ENCODE data around the gene USP20.

USP20 gene

DNA sequence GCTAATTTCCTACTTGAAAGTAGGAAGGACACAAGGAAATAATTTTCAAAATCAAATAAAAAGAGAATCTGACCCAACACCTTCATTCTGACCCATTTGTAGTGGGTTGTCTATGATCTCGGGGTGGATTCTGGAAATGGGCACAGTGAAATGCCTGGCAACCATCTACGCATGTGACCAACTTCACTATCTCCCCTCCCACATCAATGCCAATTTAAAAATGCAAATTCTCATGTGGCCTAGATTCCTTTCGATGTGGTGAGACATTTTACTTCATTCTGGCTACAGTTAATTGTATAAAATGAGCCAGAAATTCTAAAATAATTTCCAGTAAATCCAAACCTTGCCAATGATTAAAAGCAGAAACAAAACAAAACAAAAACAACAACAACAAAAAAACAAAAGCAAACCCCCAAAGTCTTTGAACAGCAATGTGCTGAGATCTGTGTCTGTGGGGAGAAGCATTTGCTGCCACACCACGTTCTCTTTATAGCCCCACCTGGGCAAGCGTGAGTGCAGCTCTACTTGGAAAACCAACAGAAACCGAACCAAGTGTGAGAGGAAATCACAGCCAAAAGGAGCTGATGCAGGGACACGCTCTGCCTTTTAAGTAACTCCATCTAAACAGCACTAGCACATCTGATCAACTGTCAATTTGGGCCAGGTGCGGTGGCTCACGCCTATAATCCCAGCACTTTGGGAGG, 59.0 kb downstream of the USP20 start:
- DNase-seq: peak; percentile 31

DNA sequence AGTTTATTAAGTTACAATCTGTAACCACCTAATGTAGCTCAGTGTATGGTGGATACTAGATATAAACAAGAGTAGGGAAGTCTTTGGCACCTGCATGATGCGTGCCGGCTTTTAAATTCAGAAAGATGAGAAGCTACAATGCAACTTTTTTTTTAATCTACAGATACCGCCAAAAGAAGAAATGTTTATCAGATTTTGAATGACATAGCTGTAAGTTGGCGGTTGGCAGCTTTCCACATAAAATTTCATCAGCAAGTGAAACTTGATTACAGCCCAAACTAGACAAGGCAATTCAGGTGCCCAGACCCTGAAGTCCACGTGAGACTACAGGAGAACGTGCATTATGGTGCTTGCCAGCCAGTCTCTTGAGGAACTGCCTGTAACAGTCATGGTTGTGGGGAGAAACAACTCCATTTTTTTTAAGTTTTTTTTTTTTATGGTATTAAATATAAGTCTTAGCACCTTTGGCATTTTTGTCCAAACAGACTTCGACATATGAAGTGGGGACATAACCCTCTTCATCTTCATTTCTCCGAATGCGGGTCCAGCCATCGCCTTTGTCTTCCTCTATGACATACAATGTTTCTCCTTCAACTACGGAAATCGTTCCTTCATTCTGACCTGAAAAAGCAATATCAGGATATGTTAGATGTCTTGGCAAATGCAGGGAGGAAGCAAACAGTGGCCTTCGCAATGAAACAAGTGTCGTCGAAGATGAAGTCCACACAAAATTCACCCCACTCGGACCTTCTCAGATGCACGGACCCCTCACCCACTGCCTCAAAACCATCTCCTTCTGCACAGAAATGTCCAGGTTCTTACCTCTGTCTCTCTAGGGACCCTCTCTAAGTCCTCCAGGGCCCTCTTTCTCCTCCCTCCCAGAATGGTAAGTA, 60.4 kb downstream of the USP20 start:
- DNase-seq: peak; percentile 52

DNA sequence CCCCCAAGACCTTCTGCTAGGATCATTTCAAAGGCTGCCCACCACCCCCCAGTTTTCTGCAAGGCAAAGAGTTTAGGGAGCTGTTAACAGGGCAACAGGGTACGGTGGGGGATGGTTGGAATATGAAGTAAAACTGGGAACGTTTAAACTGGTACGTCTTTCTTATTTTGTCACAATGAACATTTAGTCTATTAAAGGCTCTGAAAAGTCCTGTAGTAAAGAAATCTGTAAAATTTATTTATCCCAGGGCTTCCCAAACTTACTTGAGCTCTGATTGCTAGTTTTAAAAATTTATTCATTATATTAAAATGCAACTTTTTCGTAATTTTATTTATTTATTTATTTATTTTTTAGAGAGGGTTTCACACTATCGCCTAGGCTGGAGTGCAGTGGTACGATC, 62.0 kb downstream of the USP20 start:
- no peak for DNase-seq

DNA sequence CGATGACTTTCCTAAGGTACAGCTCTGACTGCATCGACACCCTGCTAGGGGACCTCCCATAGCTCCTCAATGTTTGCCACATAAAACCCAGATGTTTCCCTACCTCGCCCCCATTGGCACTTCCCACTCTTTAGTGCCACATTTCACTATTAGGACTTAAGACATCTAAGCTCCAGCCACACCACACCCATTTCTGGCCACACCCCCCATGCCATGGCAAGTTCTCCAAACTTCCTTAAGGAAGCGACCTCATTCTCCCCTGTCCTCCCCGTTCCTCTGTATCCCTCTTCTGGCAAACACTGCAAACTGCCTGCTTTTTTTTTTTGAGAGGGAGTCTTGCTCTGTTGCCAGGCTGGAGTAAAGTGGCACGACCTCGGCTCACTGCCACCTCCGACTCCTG, 62.9 kb downstream of the USP20 start:
- DNase-seq: no peak

DNA sequence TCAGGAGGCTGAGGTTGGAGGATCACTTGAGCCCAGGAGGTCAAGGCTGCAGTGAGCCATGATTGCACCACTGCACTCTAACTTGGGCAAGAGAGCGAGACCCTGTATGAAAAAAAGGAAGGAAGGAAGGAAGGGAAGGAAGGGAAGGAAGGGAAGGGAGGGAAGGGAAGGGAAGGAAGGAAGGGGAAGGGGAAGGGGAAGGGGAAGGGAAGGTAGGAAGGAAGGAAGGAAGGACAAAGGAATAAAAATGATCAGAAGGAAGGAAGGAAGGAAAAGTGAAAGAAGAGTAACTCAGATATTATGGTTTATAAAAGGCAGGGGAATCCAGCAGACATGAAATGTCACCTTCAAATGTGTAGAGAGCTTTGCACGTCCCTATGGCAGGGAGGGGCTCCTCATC, 64.4 kb downstream of the USP20 start:
- DNase-seq: no peak

DNA sequence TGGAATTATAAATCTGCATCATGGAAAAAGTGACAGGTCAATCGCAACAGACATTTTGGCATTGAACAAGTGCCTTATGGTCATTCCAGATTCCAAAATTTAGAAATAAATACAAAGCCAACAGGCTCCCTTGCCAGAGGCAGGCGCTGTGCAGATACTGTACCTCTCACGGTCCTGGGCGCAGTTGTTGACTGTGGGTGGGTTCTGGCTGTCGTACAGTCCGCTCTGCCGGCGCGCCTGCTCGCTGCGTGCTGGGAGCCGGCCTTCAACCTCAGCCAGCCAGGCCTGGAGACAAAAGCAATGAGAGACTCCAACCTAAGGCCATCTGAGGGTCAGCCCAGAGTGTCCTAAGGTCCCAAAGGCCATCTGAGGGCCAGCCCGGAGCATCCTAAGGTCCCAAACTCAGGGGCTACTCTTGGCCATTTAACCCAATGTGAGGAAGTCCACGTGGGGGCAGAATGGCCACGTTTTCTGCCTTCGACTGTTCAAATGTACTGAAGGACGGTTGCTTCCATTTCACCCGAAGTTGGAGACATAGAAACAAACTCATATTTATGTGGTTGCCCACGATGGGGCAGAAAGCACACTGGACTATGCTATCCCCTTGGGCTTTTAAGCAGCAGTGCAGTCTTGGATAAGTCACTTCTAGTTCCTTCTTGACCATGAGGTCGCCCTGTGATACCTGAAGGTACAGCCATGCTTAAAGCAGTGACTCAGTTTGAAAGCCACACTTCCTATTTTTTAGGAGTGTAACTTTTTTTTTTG, 65.2 kb downstream of the USP20 start:
- no peak for DNase-seq

DNA sequence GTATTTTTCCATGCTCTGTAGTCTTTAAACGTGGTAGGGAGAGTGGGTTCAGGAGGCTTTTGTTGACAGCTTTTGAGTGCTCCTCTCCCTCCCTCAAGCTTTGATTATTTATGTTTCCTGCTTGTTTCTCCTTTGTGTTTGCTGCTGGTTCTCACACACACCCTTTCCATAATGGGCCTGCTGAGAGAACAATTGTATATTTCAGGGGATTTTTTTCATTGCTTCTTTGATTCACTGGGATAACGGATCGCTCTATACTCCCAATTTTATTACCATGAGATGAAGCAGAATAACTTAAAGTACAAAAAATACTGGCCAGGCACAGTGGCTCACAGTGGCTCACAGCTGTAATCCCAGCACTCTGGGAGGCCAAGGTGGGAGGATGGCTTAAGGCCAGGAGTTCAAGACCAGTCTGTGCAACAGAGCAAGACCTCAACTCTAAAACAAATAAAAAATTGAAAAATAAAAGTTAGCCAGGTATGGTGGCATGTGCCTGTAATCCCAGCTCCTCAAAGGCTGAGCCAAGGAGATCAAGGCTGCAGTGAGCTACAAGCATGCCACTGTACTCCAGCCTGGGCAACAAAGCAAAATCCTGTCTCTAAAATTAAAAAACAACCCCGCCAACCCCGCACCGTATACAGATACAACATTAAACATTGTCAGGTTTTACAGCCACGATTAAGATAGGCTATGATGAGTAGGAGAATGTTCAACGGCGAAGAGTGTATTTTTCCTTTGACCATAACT, 66.9 kb downstream of the USP20 start:
- no peak for DNase-seq

DNA sequence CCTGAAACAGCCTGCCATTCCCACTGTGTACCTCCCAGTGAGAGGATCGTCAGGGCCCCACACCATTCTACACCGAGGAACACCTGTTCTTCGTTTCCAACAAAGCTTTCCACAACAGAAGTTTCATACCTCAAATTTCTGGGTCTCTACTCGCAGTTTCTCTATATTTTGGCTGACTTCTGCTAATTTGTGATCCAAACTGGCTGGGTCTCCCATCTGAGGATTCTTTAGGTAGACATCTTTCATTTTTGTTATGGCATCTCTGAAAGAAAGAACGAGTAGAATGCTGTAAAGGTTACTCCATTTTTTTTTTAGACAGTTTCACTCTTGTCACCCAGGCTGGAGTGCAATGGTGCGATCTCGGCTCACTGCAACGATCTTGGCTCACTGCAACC, 67.5 kb downstream of the USP20 start:
- DNase-seq: no peak

DNA sequence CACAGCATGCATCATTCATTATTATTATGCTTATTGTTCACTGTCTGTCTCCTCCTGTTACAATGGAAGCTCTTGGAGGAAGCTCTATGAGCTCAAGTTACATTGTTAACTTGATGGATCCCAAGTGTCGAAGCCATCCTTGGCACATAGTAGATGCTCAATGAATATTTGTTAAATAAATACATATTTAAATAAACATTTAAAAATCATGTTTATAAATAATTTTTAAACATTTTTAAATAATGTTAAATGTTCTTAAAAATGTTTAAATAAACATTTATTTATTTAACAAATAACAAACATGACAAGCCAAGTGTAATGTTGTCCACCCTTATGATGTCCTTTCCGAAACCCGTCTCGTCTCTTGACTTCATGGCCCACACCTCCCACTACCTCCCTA, 69.5 kb downstream of the USP20 start:
- no peak for DNase-seq

DNA sequence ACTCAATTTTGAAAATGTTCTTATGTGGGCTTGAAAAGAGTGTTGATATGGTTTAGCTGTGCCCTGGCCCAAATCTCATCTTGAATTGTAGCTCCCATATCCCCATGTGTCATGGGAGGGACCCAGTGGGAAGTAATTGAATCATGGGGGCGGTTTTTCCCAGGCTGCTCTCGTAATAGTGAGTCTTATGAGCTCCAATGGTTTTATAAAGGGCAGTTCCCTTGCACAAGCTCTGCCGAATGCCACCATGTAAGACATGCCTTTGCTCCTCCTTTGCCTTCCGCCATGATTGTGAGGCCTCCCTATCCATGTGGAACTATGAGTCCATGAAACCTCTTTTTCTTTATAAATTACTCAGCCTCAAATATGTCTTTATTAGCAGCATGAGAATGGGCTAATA, 71.0 kb downstream of the USP20 start:
- DNase-seq: no peak

DNA sequence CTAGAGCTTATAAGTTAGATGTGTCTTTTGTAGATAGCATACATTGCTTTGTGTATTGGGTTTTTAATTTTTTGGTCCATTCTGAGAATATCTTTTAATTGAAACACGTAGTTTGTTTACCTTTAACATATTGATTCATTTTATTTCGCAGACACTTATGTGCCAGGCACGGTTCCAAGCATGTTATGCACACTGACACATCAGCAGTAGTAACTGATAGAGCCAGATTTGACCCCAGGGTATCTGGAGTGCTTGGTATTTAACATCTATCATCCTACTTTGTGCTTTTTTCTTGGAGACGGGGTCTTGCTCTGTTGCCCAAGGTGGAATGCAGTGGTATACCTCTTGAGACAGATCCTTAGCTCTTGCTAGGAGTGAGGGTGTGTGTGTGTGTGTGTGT, 71.9 kb downstream of the USP20 start:
- no peak for DNase-seq

DNA sequence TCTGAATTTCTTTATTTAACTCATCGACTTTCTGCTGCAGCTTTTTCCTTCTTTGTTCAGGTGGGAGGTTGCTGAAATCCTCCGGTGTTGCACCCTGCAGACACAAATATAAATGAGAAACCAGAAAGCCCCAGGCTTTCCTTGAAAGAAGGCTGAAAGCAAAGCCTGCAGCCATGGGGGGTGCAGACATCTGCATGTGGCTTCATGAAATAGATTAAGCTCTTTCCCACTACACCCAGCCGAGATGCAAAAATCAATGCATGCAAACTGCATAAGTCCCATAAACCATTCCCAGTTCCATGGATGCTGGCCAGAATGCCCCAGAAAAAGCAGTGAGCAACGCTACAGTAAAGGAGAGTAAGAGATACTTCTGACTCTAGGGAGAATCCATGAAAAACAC, 73.6 kb downstream of the USP20 start:
- DNase-seq: no peak

DNA sequence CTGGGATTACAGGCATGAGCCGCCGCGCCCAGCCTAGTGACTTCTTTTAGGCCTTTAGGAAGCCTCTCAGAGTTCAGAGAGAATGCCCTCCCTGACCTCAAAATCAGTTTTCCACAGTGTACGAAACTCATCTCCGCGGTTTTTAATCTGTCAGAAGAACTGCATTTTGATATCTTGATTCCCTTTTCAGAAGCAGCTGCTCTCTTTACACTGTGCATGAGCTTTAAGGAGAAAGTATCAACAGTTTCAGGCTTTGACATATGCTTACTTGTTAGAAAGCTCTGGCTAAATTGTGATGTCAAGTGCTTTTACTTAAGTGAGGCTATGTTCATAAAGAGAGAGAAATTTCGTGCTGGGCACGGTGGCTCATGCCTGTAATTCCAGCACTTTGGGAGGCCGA, 74.6 kb downstream of the USP20 start:
- no peak for DNase-seq

DNA sequence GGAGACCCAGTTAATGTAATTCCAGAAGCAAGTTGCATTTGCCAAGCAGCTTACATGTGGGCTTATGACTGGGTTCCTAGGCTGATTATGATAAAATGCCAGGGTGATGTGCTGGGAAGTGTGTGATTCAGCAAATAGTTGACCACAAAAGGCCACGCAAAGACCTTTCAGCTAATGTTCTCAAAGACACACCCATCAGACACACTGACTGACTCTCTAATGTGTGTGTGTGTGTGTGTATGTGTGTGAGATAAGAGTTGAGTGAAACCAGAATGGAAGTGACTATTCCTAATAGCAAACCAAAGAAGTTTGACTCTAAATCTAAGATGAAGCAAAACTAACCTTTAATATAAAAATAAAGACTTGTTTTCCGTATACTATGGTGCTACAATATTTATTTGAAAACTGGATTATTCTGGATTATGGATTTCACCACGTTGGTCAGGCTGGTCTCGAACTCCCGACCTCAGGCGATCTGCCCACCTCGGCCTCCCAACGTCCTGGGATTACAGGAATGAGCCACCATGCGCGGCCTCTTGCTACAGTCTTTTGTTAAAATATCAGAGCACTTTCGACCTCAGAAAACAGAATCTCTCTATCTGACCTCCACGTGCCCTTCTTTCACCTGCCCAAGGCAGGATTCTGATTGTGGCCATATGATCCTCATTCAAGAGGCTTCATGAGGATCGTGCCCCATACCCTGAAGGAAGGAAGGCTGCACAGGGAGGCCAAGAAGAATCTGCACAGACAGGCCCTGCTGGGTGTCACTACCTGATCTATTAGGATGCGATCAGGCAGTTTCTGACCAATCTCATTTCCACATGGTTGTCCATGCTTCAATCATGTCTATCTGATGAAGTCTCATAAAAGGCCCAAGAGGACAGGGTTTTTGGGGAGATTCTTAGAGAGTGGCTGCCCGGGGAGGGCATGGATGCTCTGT, 75.6 kb downstream of the USP20 start:
- no peak for DNase-seq

DNA sequence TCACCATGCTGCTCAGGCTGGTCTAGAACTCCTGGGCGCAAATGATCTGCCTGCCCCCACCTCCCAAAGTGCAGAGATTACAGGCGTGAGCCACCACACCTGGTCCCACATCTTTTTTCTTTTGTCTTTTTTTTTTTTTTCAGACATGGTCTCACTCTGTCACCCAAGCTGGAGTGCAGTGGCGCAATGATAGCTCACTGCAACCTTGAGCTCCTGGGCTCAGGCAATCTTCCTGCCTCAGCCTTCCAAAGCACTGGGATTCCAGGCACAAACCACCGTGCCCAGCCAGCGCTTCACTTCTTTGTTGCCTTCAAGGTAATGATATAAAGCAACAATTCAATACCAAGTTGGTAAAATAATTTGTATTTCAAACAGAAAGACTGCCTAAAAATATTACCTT, 78.8 kb downstream of the USP20 start:
- DNase-seq: no peak

DNA sequence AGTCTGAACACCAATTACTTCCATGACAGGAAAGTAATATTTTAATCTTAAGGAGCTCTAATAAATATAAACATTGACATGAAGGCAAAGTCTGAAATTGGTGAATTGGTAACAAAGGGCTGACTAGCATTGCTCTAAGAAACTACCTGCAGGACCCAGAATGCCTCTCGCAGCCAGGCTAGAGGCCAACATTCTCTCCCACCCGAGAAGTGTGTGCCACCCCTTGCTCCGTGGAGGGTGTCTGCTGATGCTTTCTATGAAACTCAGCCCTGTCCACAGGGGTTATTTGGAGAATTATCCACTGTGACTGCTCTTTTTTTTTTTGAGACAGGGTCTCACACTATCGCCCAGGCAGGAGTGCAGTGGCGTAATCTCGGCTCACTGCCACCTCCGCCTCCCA, 81.4 kb downstream of the USP20 start:
- no peak for DNase-seq

DNA sequence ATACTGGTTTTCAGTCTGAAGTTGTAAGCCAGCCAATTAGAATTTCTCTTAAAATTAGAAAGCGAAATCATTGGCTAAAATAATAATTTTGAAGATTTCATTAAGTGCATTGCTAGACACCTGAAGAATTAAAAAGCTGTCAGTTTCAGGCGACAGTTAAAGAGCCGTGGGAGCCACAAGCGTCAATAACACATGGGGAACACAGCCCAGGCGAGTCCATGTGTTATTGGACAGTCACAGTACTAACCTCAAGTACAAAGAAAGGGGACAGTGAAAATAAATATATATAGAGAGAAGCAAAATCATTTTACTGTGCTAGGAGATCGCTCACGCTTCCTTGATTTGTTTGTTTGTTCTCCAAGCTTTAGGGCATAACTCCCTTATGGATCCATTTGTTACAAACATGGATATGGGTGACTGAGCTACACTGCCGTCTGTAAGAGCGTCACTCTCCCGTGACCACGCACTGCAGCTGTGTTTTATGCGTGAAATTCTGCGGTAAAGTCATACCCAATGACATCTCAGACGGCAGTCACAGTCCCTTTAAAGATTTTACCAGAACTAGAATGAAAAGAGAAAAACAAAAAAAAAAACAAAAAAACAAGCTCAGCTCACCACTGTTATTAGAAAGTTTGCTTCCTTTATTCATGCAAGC, 83.2 kb downstream of the USP20 start:
- DNase-seq: no peak

DNA sequence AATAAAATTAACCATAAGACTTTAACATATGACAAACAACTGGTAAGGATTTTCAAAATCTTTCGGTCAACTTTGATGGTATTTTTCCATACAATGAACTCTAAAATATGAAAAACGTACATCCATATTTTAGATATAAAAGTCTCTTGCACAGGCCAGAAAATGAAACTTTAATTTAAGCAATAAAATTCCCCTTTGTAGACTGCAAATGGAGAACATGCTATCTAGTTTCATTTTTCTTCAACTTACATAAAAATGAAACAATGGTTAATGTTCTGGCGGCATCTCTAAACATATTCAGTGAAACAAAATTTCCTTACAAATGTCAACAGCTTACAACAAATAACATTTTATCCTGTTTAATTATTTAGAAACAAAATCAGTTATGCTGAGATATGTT, 84.0 kb downstream of the USP20 start:
- no peak for DNase-seq

DNA sequence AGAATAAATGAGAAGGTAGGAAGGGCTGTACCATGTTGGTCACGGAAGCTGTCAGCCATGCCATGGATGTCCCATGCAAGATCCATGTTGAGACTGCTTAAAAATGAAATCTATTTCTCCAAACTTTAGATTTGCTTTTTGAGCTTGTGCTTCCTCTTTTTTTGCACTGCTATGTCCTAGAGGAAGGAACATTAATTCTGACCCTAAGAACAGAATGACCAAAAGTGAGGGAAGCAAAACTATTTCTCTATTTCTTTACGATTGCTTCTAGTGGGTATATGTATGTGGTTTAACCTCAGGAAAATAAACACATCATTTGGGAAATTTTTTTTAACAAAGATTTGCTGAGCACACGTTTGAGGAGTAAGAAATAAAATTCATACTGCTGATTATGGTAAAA, 84.6 kb downstream of the USP20 start:
- no peak for DNase-seq

DNA sequence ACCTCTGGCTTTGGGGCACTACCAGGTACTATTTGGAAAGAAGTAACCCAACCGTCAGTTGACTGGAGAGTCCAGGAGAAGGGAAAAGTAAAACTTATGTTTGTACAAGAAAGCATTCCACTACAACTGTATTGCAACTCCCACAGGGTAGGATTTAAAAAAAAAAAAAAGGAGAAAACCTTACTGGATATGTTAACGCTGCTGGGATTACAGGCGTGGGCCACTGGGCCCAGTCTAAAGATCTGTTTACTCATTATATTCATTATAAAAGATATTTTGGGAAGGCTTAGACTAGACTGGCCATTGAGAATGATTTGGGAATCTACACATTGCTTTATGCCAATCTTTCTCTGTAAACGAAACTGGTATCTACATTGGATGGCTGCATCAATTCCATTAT, 86.6 kb downstream of the USP20 start:
- DNase-seq: no peak

DNA sequence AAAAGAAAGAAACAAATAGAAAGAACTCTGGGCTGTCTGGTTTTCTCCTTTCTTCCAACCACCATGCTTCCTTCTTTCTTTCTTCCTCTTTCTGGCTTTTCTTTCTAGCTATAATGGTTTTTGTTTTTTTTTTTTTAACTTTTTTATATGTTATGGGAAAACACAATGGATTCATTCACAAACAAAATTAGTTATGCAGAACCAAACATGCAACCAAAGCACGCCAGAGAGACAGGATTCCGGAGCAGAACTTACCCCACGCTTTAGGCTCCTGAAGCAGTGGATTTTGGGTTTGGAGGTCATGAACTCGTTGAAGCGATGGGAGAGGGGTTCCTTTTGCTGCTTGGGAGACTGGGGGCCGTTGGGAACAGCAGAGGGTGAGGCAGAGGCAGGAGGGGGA, 88.3 kb downstream of the USP20 start:
- DNase-seq: no peak
